ENCODE measurements around the gene NR1D2.
"Not testable (repeated sequence)": the region's sequence is repeated elsewhere in the genome, so short reads cannot be mapped to it uniquely, and the experiment has no call there.

NR1D2 gene

DNA sequence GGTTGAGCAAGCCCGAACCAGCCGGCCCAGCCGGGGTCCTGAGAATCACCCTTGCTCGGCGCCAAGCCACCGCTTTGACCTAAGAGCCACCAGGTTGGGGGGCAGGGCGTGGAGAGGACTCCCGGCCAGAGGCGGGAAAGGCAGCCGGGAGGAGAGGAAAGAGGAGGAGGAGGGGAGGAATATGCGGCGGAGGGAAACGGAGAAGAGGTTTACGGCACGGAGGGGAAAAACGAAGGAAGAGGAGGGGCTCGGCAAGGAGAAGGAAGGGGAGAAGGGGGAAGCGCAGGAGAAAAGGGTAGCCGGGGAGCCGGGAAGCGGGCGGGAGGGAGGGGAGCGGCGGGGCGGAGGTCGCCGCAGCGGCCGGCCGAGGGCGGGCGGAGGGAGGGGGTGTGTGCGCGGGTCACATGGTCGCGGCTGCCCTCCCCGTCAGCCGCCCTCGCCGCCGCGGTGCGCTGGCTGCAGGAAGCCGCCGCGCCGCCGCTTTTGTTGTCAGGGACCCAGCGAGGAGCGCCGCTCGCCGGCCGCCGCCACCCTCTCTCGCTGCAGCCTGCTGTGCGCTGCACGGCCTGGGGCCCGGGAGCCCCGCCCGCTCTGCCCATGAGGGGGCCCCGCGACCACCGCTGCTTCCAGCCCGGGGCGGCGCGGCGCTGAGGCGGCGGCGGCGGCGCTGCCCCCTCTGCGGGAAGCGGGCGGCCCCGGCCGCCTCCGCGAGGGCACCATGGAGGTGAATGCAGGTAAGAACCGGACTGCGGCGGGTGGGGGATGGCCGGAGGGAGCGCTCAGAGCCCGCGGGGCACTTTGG, at the start of gene NR1D2:
TSS of gene NR1D2 (plus strand) at position 426 of the 802 bp plus-strand sequence. CDS start at position 719, 293 bp downstream.
- H3K27ac ChIP-seq (ENCODE audit: low read depth in 2 of 2, low read length in 2 of 2) = peak within 1 kb of the TSS; percentile 87 to 91
- H3K4me1 ChIP-seq (ENCODE audit: control insufficient read depth in 2 of 2, insufficient read depth in 2 of 2, low read length in 2 of 2) = peaks cover 11 to 22% of the 10 kb centered on the region in 2 donors
- peak within 1 kb of the TSS; percentile 80 to 88 for H3K9ac ChIP-seq (ENCODE audit: low read depth in 1 of 2, low read length in 2 of 2)
- H3K4me3 ChIP-seq (ENCODE audit: low read length in 2 of 2) = peak within 1 kb of the TSS; percentile 85 to 87
- H3K36me3 ChIP-seq (ENCODE audit: control insufficient read depth in 2 of 2, insufficient read depth in 2 of 2, low read length in 2 of 2) = no peaks in the 10 kb centered on the region
- H3K27me3 ChIP-seq (ENCODE audit: control insufficient read depth in 2 of 2, insufficient read depth in 2 of 2, low read length in 2 of 2) = peaks cover 0 to 2% of the 10 kb centered on the region in 2 donors
- H3K9me3 ChIP-seq (ENCODE audit: control insufficient read depth in 2 of 2, low read length in 2 of 2) = no peaks in the 10 kb centered on the region

DNA sequence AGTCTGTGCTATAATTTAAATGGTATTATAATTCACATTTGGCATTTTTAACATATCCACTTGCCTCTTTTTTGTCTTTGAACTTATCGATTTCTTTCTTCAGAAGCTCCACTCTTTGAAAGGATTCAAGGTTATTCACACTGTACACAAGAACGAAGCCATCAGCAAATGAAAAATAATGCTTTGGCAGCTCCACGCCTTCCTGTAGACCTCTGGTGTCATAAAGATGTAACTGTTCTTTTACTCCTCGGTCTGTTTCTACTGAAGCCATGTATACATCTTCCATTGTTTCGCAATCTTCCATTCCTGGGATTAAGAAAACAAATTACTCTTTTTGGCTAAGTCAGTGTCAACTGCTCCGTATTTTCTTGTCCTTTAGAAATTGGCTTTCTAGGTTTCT, 44.3 kb upstream of the NR1D2 start:
- Histone ChIP-seq H3K27ac (ENCODE audit: low read depth in 2 of 2, low read length in 2 of 2) (no peak overlapping the region), H3K4me3 (ENCODE audit: low read length in 2 of 2) (no peak overlapping the region), H3K36me3 (ENCODE audit: control insufficient read depth in 2 of 2, insufficient read depth in 2 of 2, low read length in 2 of 2) (peaks cover 3 to 9% of the 10 kb centered on the region in 2 donors), H3K4me1 (ENCODE audit: control insufficient read depth in 2 of 2, insufficient read depth in 2 of 2, low read length in 2 of 2) (no peaks in the 10 kb centered on the region), H3K27me3 (ENCODE audit: control insufficient read depth in 2 of 2, insufficient read depth in 2 of 2, low read length in 2 of 2) (no peaks in the 10 kb centered on the region), H3K9ac (ENCODE audit: low read depth in 1 of 2, low read length in 2 of 2) (no peak overlapping the region), H3K9me3 (ENCODE audit: control insufficient read depth in 2 of 2, low read length in 2 of 2) (no peaks in the 10 kb centered on the region)

DNA sequence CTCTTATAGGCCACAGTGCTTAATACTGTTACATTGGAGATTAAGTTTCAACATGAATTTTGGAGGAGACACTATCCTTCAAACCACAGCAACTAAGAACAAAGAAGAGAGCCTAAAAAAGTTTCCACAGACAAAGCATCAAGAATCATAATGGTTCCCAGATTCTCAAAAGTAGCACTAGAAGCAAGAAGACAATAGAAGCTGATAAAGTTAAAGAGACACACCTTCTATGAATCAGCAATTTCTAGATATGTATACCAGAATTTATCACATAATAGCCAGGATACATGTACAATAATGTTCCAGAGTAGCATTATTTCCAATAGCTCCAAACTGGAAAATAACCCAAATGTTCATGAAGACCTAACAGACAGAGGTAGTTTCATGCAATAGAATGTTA, 40.5 kb upstream of the NR1D2 start:
- Histone ChIP-seq H3K4me1 (ENCODE audit: control insufficient read depth in 2 of 2, insufficient read depth in 2 of 2, low read length in 2 of 2) (no peaks in the 10 kb centered on the region), H3K9ac (ENCODE audit: low read depth in 1 of 2, low read length in 2 of 2) (no peak overlapping the region), H3K27me3 (ENCODE audit: control insufficient read depth in 2 of 2, insufficient read depth in 2 of 2, low read length in 2 of 2) (no peaks in the 10 kb centered on the region), H3K9me3 (ENCODE audit: control insufficient read depth in 2 of 2, low read length in 2 of 2) (no peaks in the 10 kb centered on the region), H3K36me3 (ENCODE audit: control insufficient read depth in 2 of 2, insufficient read depth in 2 of 2, low read length in 2 of 2) (peaks cover 1 to 7% of the 10 kb centered on the region in 2 donors), H3K4me3 (ENCODE audit: low read length in 2 of 2) (no peak overlapping the region), H3K27ac (ENCODE audit: low read depth in 2 of 2, low read length in 2 of 2) (no peak overlapping the region)

DNA sequence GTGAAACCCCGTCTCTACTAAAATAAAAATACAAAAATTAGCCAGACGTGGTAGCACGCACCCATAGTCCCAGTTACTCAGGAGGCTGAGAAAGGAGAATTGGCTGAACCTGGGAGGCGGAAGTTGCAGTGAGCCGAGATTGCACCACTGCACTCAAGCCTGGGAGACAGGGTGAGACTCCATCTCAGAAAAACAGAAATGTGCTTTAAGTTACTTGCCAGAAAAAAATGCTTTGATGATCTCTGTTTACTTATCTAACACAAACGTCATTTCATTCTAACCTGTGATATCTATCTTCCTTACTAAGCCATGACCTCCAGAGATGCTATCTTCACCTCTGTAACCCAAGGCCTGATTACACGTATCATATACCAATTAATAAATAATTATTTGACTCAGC, 35.7 kb upstream of the NR1D2 start:
- Histone ChIP-seq H3K36me3 (ENCODE audit: control insufficient read depth in 2 of 2, insufficient read depth in 2 of 2, low read length in 2 of 2) (peaks cover 0 to 3% of the 10 kb centered on the region in 2 donors), H3K27me3 (ENCODE audit: control insufficient read depth in 2 of 2, insufficient read depth in 2 of 2, low read length in 2 of 2) (no peaks in the 10 kb centered on the region)

DNA sequence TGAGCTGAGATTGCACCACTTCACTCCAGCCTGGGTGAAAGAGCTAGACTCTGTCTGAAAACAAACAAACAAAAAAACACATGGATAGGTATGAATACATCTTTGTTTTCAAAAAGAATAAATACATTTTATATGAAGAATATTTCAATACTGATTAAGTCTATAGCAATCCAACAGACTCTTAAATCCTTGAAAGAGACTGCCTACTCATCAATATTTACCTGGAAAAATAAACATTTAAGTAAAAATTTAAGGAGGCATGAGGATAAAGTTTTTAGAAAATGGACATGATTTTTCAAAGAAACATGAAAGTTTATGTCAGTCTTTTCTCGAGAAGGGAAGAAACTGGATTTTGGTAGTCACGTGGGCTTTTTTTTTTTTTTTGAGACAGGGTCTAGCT, 33.7 kb upstream of the NR1D2 start:
- Histone ChIP-seq H3K27ac (ENCODE audit: low read depth in 2 of 2, low read length in 2 of 2) (no peak overlapping the region), H3K36me3 (ENCODE audit: control insufficient read depth in 2 of 2, insufficient read depth in 2 of 2, low read length in 2 of 2) (peaks cover 0 to 3% of the 10 kb centered on the region in 2 donors), H3K9ac (ENCODE audit: low read depth in 1 of 2, low read length in 2 of 2) (no peak overlapping the region), H3K9me3 (ENCODE audit: control insufficient read depth in 2 of 2, low read length in 2 of 2) (no peaks in the 10 kb centered on the region), H3K4me1 (ENCODE audit: control insufficient read depth in 2 of 2, insufficient read depth in 2 of 2, low read length in 2 of 2) (peaks cover 6 to 8% of the 10 kb centered on the region in 2 donors), H3K27me3 (ENCODE audit: control insufficient read depth in 2 of 2, insufficient read depth in 2 of 2, low read length in 2 of 2) (no peaks in the 10 kb centered on the region), H3K4me3 (ENCODE audit: low read length in 2 of 2) (no peak overlapping the region)

More for the DNA sequence above, 35.7 kb upstream of the NR1D2 start:
- Histone ChIP-seq H3K4me1 (ENCODE audit: control insufficient read depth in 2 of 2, insufficient read depth in 2 of 2, low read length in 2 of 2) (no peaks in the 10 kb centered on the region), H3K4me3 (ENCODE audit: low read length in 2 of 2) (no peak overlapping the region), H3K27ac (ENCODE audit: low read depth in 2 of 2, low read length in 2 of 2) (no peak overlapping the region), H3K9ac (ENCODE audit: low read depth in 1 of 2, low read length in 2 of 2) (no peak overlapping the region), H3K9me3 (ENCODE audit: control insufficient read depth in 2 of 2, low read length in 2 of 2) (no peaks in the 10 kb centered on the region)

DNA sequence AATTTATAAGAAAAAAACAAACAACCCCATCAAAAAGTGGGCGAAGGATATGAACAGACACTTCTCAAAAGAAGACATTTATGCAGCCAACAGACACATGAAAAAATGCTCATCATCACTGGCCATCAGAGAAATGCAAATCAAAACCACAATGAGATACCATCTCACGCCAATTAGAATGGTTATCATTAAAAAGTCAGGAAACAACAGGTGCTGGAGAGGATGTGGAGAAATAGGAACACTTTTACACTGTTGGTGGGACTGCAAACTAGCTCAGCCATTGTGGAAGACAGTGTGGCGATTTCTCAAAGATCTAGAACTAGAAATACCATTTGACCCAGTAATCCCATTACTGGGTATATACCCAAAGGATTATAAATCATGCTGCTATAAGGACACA, 32.8 kb upstream of the NR1D2 start:
- not testable (repeated sequence) for H3K36me3 ChIP-seq (ENCODE audit: control insufficient read depth in 2 of 2, insufficient read depth in 2 of 2, low read length in 2 of 2); H3K9me3 ChIP-seq (ENCODE audit: control insufficient read depth in 2 of 2, low read length in 2 of 2); H3K27ac ChIP-seq (ENCODE audit: low read depth in 2 of 2, low read length in 2 of 2); H3K9ac ChIP-seq (ENCODE audit: low read depth in 1 of 2, low read length in 2 of 2); H3K27me3 ChIP-seq (ENCODE audit: control insufficient read depth in 2 of 2, insufficient read depth in 2 of 2, low read length in 2 of 2); H3K4me1 ChIP-seq (ENCODE audit: control insufficient read depth in 2 of 2, insufficient read depth in 2 of 2, low read length in 2 of 2); H3K4me3 ChIP-seq (ENCODE audit: low read length in 2 of 2)

DNA sequence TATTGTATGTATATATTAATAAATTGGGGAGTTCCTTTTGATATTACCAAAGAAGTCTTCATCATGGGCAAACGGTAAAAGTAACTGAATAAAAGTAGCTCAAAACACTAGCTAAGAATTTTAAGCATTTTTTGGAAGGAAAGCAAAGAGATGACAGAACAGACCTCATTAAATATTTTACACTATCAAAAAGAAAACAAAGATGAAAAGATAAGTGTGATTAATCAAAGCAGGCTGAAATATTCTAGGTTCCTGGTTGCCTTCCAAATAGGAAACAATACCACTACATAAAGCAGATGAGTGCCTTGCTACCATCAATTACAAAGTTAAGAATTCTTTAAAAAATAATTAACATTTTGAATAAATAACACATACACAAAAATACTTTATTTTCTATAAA, 31.9 kb upstream of the NR1D2 start:
- Histone ChIP-seq H3K4me3 (ENCODE audit: low read length in 2 of 2) (no peak overlapping the region), H3K9ac (ENCODE audit: low read depth in 1 of 2, low read length in 2 of 2) (no peak overlapping the region), H3K36me3 (ENCODE audit: control insufficient read depth in 2 of 2, insufficient read depth in 2 of 2, low read length in 2 of 2) (peaks cover 0 to 4% of the 10 kb centered on the region in 2 donors), H3K4me1 (ENCODE audit: control insufficient read depth in 2 of 2, insufficient read depth in 2 of 2, low read length in 2 of 2) (peaks cover 6 to 8% of the 10 kb centered on the region in 2 donors), H3K9me3 (ENCODE audit: control insufficient read depth in 2 of 2, low read length in 2 of 2) (no peaks in the 10 kb centered on the region), H3K27me3 (ENCODE audit: control insufficient read depth in 2 of 2, insufficient read depth in 2 of 2, low read length in 2 of 2) (no peaks in the 10 kb centered on the region), H3K27ac (ENCODE audit: low read depth in 2 of 2, low read length in 2 of 2) (no peak overlapping the region)

DNA sequence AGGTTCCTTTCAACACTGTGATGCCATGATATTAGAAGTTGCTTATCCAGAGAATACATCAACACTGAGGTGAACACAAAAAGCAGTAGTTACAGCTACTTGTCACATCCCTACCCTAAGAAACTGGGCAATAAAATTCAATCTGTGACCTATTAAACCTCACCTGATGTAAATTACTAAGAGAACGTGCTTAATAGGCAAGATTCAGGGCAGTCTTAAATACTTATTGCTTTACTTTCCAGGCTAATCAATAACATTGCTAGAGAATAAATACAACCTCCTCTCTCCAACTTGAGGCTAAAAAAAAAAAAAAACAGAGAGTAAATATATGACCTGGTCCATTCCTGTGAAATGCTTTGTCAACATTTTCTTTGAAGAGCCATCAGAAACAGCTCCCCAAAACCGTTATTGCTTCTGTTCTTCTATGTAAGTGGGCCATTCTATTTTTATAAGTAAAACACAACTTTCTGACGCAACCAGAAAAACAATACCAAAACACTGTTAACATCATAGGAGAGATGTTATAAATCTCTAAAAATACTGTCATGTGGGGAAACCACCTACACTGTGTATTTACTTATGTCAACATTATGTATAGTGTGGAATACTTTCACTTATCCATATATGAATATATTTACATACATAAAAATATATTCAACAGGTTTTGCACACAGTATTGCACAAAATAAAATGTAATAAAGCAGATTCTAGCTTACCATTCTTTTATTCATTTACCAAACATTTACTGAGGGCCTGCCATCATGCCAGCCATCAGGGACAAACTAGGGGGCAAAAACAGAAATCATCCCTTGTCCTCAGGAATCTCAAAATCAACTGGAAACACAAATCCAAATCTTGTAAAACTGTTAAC, 31.0 kb upstream of the NR1D2 start:
- no peak overlapping the region for H3K9ac ChIP-seq (ENCODE audit: low read depth in 1 of 2, low read length in 2 of 2)
- no peaks in the 10 kb centered on the region for H3K9me3 ChIP-seq (ENCODE audit: control insufficient read depth in 2 of 2, low read length in 2 of 2)
- peaks cover 11 to 13% of the 10 kb centered on the region in 2 donors for H3K4me1 ChIP-seq (ENCODE audit: control insufficient read depth in 2 of 2, insufficient read depth in 2 of 2, low read length in 2 of 2)
- H3K27me3 ChIP-seq (ENCODE audit: control insufficient read depth in 2 of 2, insufficient read depth in 2 of 2, low read length in 2 of 2) = no peaks in the 10 kb centered on the region
- no peak overlapping the region for H3K27ac ChIP-seq (ENCODE audit: low read depth in 2 of 2, low read length in 2 of 2)
- no peak overlapping the region for H3K4me3 ChIP-seq (ENCODE audit: low read length in 2 of 2)
- H3K36me3 ChIP-seq (ENCODE audit: control insufficient read depth in 2 of 2, insufficient read depth in 2 of 2, low read length in 2 of 2) = peaks cover 7 to 12% of the 10 kb centered on the region in 2 donors

DNA sequence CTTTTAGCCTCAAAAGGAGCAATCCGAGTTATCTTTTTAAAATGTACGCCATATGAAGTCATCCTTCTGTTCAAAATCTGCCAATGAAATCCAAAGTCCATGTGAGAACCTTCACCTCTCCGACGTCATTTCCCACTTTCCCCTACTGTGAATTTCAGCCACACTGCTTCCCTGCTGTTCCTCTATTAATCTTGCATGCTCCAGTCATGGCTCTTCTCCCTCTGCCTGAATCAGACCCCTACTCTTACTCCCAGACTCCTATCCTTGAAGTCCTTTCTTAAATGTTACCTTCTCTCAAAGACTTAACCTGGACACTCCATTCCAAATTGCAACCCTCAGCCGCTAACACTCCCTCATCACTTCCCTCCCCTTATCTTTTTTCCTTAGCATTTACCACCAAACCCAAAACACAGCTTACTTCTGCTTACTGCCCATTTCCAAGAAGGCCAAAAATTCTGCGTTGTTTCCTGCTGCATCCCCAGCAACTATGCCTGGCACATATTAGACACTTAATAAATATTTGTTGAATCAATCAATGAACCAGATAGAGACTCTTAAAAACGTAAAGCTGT, 29.5 kb upstream of the NR1D2 start:
- Histone ChIP-seq H3K9ac (ENCODE audit: low read depth in 1 of 2, low read length in 2 of 2) (peak overlapping the region; percentile 93 to 99), H3K27me3 (ENCODE audit: control insufficient read depth in 2 of 2, insufficient read depth in 2 of 2, low read length in 2 of 2) (no peaks in the 10 kb centered on the region), H3K9me3 (ENCODE audit: control insufficient read depth in 2 of 2, low read length in 2 of 2) (no peaks in the 10 kb centered on the region), H3K4me3 (ENCODE audit: low read length in 2 of 2) (peak overlapping the region in 1 of 2 donors; percentile 96), H3K27ac (ENCODE audit: low read depth in 2 of 2, low read length in 2 of 2) (no peak overlapping the region), H3K36me3 (ENCODE audit: control insufficient read depth in 2 of 2, insufficient read depth in 2 of 2, low read length in 2 of 2) (peaks cover 17 to 22% of the 10 kb centered on the region in 2 donors), H3K4me1 (ENCODE audit: control insufficient read depth in 2 of 2, insufficient read depth in 2 of 2, low read length in 2 of 2) (peaks cover 11 to 13% of the 10 kb centered on the region in 2 donors)
